HG02973 (cell line): ENCODE results near the gene FAM25A.
"Not testable (repeated sequence)": the region's sequence is repeated elsewhere in the genome, so short reads cannot be mapped to it uniquely, and the experiment has no call there.

Experiments used
- ATAC-seq: cut with Tn5 transposase; IDR thresholded peaks from one replicate; pipeline ENCODE4 v1.9.1; 2021; ENCODE audit warnings: moderate library complexity; ENCODE audit not compliant: unreplicated experiment

The FAM25A gene

GRCh38 chr10:87020056-87020455 lies at the start of gene FAM25A:
Gene FAM25A, plus strand, starts transcription at chr10:87020294. Its CDS starts 31 bp downstream, at chr10:87020325.
- ATAC-seq = not testable (repeated sequence)

GRCh38 chr10:86970982-86971231 lies 49.2 kb upstream of the FAM25A start:
- no peak for ATAC-seq

- ATAC-seq = peak; percentile 66
These were observed 48.7 kb upstream of the FAM25A start for GRCh38 chr10:86971232-86971991.

GRCh38 chr10:86972613-86973380 lies 47.3 kb upstream of the FAM25A start:
- no peak for ATAC-seq

GRCh38 chr10:86974484-86974883 lies 45.6 kb upstream of the FAM25A start:
- no peak for ATAC-seq

- ATAC-seq = no peak
These were observed 43.6 kb upstream of the FAM25A start for GRCh38 chr10:86976362-86977056.

- not testable (repeated sequence) for ATAC-seq
These were observed 41.6 kb upstream of the FAM25A start for GRCh38 chr10:86978457-86978856.

GRCh38 chr10:86979296-86979818 lies 40.7 kb upstream of the FAM25A start:
- ATAC-seq = no peak

- no peak for ATAC-seq
These were observed 40.1 kb upstream of the FAM25A start for GRCh38 chr10:86979977-86980448.

GRCh38 chr10:86981020-86981419 lies 39.1 kb upstream of the FAM25A start:
- ATAC-seq = not testable (repeated sequence)

- no peak for ATAC-seq
These were observed 38.4 kb upstream of the FAM25A start for GRCh38 chr10:86981716-86982115.

GRCh38 chr10:86984498-86984897 lies 35.6 kb upstream of the FAM25A start:
- not testable (repeated sequence) for ATAC-seq

- no peak for ATAC-seq
These were observed 31.6 kb upstream of the FAM25A start for GRCh38 chr10:86988520-86988919.

- not testable (repeated sequence) for ATAC-seq
These were observed 28.7 kb upstream of the FAM25A start for GRCh38 chr10:86991362-86991761.

GRCh38 chr10:86992456-86992855 lies 27.6 kb upstream of the FAM25A start:
- no peak for ATAC-seq

GRCh38 chr10:86992929-86993328 lies 27.2 kb upstream of the FAM25A start:
- ATAC-seq = no peak

GRCh38 chr10:86999802-87000403 lies 20.2 kb upstream of the FAM25A start:
- not testable (repeated sequence) for ATAC-seq

GRCh38 chr10:87000491-87000890 lies 19.6 kb upstream of the FAM25A start:
- ATAC-seq = no peak

GRCh38 chr10:87007124-87007523 lies 13.0 kb upstream of the FAM25A start:
- not testable (repeated sequence) for ATAC-seq

- not testable (repeated sequence) for ATAC-seq
These were observed 12.4 kb upstream of the FAM25A start for GRCh38 chr10:87007674-87008073.

- ATAC-seq = not testable (repeated sequence)
These were observed 11.8 kb upstream of the FAM25A start for GRCh38 chr10:87008303-87008702.
